SU-DHL-6 (cell line): ENCODE measurements around the gene CNN2.

Source experiments
- EZH2phosphoT487 ChIP-seq: fragments of 200-600 bp; sonication (generic), shearing (Covaris generic); conservative IDR thresholded peaks from 2 replicates; pipeline ENCODE4 v1.6.1; 2018; ENCODE audit warnings: mild to moderate bottlenecking, antibody characterized with exemption, low read length, moderate library complexity, mixed read lengths
- TF ChIP-seq, protein P1 (sequence below): fragments of 200-600 bp; sonication (generic); IDR thresholded peaks from one replicate; pipeline ENCODE4 v1.5.1; 2017; ENCODE audit warnings: antibody characterized with exemption, mild to moderate bottlenecking, low read length, moderate library complexity; ENCODE audit not compliant: insufficient read depth, poor library complexity, severe bottlenecking

DNA sequence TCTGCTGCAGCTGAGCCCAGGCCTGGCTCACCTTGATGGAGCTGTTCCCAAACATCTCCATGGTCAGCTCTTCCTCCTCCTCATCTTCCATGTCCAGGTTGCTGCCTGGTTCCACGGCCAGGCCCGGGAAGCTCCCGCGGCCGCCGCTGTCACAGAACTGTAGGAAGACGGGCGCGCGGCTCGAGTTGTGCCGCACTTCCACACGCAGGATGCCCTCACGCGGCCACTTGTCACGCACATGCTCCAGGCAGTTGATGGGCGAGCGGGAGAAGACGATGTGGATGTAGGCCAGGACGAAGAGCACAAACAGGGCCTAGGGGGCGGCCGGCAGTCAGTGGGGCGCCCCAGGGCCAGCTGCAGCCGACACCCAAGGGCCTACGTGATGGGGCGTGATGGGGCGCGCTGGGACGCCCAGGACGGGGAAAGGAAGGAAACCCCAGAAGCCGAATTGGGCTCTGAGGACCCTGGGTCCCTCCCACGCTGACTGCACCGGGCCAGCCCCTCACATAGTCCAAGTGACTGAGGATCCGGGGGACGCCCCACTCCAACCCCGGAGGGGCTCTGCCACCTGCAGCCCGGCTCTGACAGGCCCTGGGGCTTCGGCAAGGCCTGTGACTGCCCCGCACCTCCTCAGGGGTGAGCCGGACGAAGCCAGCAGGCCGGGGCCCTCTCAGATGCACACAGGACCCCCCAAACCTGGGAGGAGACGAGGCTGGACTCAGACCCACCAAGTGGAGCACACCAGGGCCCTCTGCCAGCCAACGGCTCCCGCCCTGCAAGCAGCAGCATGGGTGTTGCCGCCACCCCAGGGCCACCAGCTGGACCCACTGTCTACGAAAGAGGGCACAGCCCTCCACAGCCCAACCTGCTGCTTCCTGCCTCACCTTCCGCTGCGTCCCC is 12.0 kb upstream of the CNN2 start:
- TF ChIP-seq, protein P1, sequence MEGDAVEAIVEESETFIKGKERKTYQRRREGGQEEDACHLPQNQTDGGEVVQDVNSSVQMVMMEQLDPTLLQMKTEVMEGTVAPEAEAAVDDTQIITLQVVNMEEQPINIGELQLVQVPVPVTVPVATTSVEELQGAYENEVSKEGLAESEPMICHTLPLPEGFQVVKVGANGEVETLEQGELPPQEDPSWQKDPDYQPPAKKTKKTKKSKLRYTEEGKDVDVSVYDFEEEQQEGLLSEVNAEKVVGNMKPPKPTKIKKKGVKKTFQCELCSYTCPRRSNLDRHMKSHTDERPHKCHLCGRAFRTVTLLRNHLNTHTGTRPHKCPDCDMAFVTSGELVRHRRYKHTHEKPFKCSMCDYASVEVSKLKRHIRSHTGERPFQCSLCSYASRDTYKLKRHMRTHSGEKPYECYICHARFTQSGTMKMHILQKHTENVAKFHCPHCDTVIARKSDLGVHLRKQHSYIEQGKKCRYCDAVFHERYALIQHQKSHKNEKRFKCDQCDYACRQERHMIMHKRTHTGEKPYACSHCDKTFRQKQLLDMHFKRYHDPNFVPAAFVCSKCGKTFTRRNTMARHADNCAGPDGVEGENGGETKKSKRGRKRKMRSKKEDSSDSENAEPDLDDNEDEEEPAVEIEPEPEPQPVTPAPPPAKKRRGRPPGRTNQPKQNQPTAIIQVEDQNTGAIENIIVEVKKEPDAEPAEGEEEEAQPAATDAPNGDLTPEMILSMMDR: no peak
- no peak for TF ChIP-seq EZH2phosphoT487
